HG03571 (cell line): ENCODE measurements around the gene JAG1.

Experiments
- ATAC-seq: cut with Tn5 transposase; IDR thresholded peaks from one replicate; pipeline ENCODE4 v1.9.1; 2021; ENCODE audit not compliant: unreplicated experiment

The JAG1 gene

GRCh38 chr20:10654630-10655029 lies 19.2 kb downstream of the JAG1 start:
- no peak for ATAC-seq

- ATAC-seq = no peak
Measured at GRCh38 chr20:10654250-10654610, 19.6 kb downstream of the JAG1 start.

GRCh38 chr20:10653599-10654249 lies 20.1 kb downstream of the JAG1 start:
- ATAC-seq = no peak

- no peak for ATAC-seq
Measured at GRCh38 chr20:10652660-10653261, 21.0 kb downstream of the JAG1 start.

GRCh38 chr20:10652185-10652584 lies 21.6 kb downstream of the JAG1 start:
- no peak for ATAC-seq

GRCh38 chr20:10651227-10651990 lies 22.4 kb downstream of the JAG1 start:
- no peak for ATAC-seq

- ATAC-seq = no peak
Measured at GRCh38 chr20:10649797-10650160, 24.0 kb downstream of the JAG1 start.

- no peak for ATAC-seq
Measured at GRCh38 chr20:10649080-10649796, 24.6 kb downstream of the JAG1 start.

GRCh38 chr20:10648651-10649050 lies 25.1 kb downstream of the JAG1 start:
- no peak for ATAC-seq

- ATAC-seq = no peak
Measured at GRCh38 chr20:10647909-10648308, 25.9 kb downstream of the JAG1 start.

GRCh38 chr20:10647471-10647870 lies 26.3 kb downstream of the JAG1 start:
- no peak for ATAC-seq

GRCh38 chr20:10646886-10647420 lies 26.8 kb downstream of the JAG1 start:
- ATAC-seq = no peak

GRCh38 chr20:10646006-10646405 lies 27.8 kb downstream of the JAG1 start:
- no peak for ATAC-seq

- ATAC-seq = no peak
Measured at GRCh38 chr20:10645205-10645570, 28.6 kb downstream of the JAG1 start.

GRCh38 chr20:10644458-10645204 lies 29.2 kb downstream of the JAG1 start:
- ATAC-seq = no peak

- ATAC-seq = no peak
Measured at GRCh38 chr20:10643560-10643873, 30.3 kb downstream of the JAG1 start.

GRCh38 chr20:10642856-10643559 lies 30.8 kb downstream of the JAG1 start:
- ATAC-seq = no peak

GRCh38 chr20:10641893-10642292 lies 31.9 kb downstream of the JAG1 start:
- no peak for ATAC-seq

- ATAC-seq = no peak
Measured at GRCh38 chr20:10641467-10641866, 32.3 kb downstream of the JAG1 start.

GRCh38 chr20:10640897-10641296 lies 32.9 kb downstream of the JAG1 start:
- no peak for ATAC-seq
